Measurements from ENCODE around the gene MISP3.

The MISP3 gene

DNA sequence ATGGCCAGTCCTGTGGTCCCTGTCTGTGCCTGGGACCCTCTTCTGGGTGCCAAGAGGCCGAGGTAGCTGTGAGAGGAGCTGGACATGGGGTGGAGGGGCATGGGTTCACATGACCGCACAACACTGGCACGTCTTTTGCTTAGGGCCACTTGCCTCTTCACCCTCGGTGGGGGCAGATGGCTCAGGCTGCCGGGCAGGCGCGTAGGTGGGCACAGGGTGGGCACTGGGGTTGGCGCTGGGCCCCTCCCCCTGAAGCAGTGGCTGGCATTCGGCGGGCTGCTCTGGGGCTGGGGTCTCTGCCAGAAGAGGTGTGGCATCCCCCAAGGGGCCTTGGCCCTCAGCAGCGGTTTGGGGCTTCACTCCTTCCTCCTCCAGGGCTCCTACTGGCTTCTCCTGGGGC lies 19.1 kb upstream of the MISP3 start:
- H3K36me3 ChIP-seq (ENCODE audit: control insufficient read depth in 1 of 2, insufficient read depth in 2 of 2, low read length in 2 of 2) = peaks cover 0 to 8% of the 10 kb centered on the region in 2 donors
- H3K4me3 ChIP-seq (ENCODE audit: low read depth in 1 of 2, low read length in 2 of 2) = no peak overlapping the region
- H3K27ac ChIP-seq (ENCODE audit: low read depth, low read length) = no peak overlapping the region
- no peak overlapping the region for H3K9ac ChIP-seq (ENCODE audit: low read depth in 1 of 2, low read length in 2 of 2)
- H3K9me3 ChIP-seq (ENCODE audit: control insufficient read depth in 1 of 2, low read length in 2 of 2) = no peaks in the 10 kb centered on the region
- peaks cover 0 to 4% of the 10 kb centered on the region in 2 donors for H3K4me1 ChIP-seq (ENCODE audit: control insufficient read depth in 1 of 2, insufficient read depth in 2 of 2, low read length in 2 of 2)
- H3K27me3 ChIP-seq (ENCODE audit: control insufficient read depth in 1 of 2, insufficient read depth in 2 of 2, low read length in 2 of 2) = peaks cover 6 to 7% of the 10 kb centered on the region in 2 donors

DNA sequence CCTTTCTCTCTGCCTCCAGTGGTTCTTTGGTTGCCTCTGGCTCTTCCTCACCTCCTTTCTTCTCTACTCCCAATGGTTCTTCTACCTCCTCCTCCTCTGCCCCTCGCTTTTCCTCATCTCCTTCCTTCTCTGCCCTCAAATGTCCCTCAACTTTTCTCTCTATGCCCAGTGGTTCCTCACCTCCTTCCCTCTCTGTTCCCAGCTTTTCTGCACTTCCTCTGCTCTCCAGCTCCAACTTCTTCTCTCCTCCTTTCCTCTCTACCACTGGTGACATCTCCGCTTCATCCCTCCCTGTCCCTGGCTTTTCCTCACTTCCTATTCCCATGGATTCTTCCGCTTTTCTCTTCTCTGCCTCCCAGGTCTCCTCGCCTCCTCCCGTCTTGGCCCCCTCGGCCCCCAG lies 18.5 kb upstream of the MISP3 start:
- Histone ChIP-seq H3K9ac (ENCODE audit: low read depth in 1 of 2, low read length in 2 of 2) (no peak overlapping the region), H3K4me3 (ENCODE audit: low read depth in 1 of 2, low read length in 2 of 2) (no peak overlapping the region), H3K36me3 (ENCODE audit: control insufficient read depth in 1 of 2, insufficient read depth in 2 of 2, low read length in 2 of 2) (peaks cover 0 to 8% of the 10 kb centered on the region in 2 donors), H3K9me3 (ENCODE audit: control insufficient read depth in 1 of 2, low read length in 2 of 2) (no peaks in the 10 kb centered on the region), H3K27me3 (ENCODE audit: control insufficient read depth in 1 of 2, insufficient read depth in 2 of 2, low read length in 2 of 2) (peaks cover 11 to 13% of the 10 kb centered on the region in 2 donors), H3K4me1 (ENCODE audit: control insufficient read depth in 1 of 2, insufficient read depth in 2 of 2, low read length in 2 of 2) (peaks cover 2 to 4% of the 10 kb centered on the region in 2 donors), H3K27ac (ENCODE audit: low read depth, low read length) (no peak overlapping the region)

DNA sequence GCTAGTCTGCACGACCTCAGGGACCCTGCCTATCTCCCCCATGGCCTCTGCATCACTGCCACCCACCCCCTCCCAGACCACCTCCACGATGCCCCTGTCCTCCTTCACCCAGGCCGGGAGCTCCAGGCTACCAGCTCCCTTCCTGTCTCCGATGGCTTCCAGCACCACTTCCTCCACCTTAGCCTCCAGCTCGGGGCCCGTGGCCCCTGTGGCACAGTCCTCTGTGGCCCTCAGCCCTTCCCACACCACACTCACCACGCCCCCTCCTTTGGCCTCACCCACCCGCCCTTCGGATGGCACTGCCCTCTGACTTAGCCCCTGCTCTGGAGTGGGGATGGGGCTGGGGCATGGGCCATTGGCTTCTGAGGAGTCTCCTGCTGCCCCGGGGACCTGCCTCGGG lies 17.9 kb upstream of the MISP3 start:
- no peak overlapping the region for H3K9ac ChIP-seq (ENCODE audit: low read depth in 1 of 2, low read length in 2 of 2)
- no peak overlapping the region for H3K4me3 ChIP-seq (ENCODE audit: low read depth in 1 of 2, low read length in 2 of 2)

DNA sequence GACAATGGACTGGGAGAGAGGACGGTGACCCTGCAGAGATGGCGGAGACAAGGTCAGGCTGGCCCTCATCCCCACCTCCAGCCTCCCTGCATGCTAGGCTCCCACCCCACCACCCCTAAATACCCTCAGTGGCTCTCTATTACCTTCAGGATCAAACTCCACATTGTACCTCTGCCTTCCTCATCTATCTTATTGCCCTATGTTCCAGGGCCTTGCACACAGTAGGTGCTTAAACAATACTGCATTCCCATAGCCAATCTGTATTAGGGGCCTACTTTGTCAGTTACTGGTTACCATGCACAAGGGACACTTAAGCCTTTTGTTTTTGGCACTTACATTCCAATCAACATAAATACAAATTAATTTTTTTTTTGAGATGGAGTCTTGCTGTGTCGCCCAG lies 17.2 kb upstream of the MISP3 start:
- Histone ChIP-seq H3K9ac (ENCODE audit: low read depth in 1 of 2, low read length in 2 of 2) (no peak overlapping the region), H3K4me1 (ENCODE audit: control insufficient read depth in 1 of 2, insufficient read depth in 2 of 2, low read length in 2 of 2) (peaks cover 9 to 11% of the 10 kb centered on the region in 2 donors), H3K27me3 (ENCODE audit: control insufficient read depth in 1 of 2, insufficient read depth in 2 of 2, low read length in 2 of 2) (peaks cover 11 to 22% of the 10 kb centered on the region in 2 donors), H3K27ac (ENCODE audit: low read depth, low read length) (no peak overlapping the region), H3K4me3 (ENCODE audit: low read depth in 1 of 2, low read length in 2 of 2) (no peak overlapping the region), H3K9me3 (ENCODE audit: control insufficient read depth in 1 of 2, low read length in 2 of 2) (no peaks in the 10 kb centered on the region), H3K36me3 (ENCODE audit: control insufficient read depth in 1 of 2, insufficient read depth in 2 of 2, low read length in 2 of 2) (peaks cover 0 to 8% of the 10 kb centered on the region in 2 donors)

More for the DNA sequence above, 17.9 kb upstream of the MISP3 start:
- H3K9me3 ChIP-seq (ENCODE audit: control insufficient read depth in 1 of 2, low read length in 2 of 2) = no peaks in the 10 kb centered on the region
- peaks cover 0 to 8% of the 10 kb centered on the region in 2 donors for H3K36me3 ChIP-seq (ENCODE audit: control insufficient read depth in 1 of 2, insufficient read depth in 2 of 2, low read length in 2 of 2)
- H3K4me1 ChIP-seq (ENCODE audit: control insufficient read depth in 1 of 2, insufficient read depth in 2 of 2, low read length in 2 of 2) = peaks cover 6 to 8% of the 10 kb centered on the region in 2 donors
- peaks cover 11 to 19% of the 10 kb centered on the region in 2 donors for H3K27me3 ChIP-seq (ENCODE audit: control insufficient read depth in 1 of 2, insufficient read depth in 2 of 2, low read length in 2 of 2)
- no peak overlapping the region for H3K27ac ChIP-seq (ENCODE audit: low read depth, low read length)

DNA sequence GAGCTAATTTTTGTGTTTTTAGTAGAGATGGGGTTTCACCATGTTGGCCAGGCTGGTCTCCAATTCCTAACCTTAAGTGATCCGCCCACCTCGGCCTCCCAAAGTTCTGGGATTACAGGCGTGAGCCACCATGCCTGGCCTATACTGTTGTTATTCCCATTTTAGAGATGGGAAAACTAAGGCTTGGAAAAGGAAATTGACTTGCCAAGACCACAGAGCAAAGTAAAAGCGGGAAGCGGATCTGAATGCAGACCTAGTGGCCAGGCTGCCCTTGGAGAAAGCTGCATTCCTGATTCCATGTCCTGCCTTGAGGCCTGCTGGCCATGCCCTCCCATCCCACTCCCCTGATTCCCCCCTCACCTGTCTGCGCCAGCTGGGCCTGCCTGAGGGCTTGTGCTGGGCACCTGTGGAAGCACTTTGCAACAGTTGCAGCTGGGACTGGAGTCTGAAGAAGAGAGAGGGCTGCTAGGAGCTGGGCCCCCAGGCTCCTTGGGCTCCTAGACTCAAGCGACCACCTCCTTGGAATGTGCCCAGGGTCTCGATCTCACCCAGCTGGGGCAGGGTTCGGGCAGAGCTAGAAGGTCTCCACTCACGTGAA lies 16.4 kb upstream of the MISP3 start:
- H3K36me3 ChIP-seq (ENCODE audit: control insufficient read depth in 1 of 2, insufficient read depth in 2 of 2, low read length in 2 of 2) = peaks cover 0 to 5% of the 10 kb centered on the region in 2 donors
- H3K4me3 ChIP-seq (ENCODE audit: low read depth in 1 of 2, low read length in 2 of 2) = no peak overlapping the region
- peaks cover 11 to 22% of the 10 kb centered on the region in 2 donors for H3K27me3 ChIP-seq (ENCODE audit: control insufficient read depth in 1 of 2, insufficient read depth in 2 of 2, low read length in 2 of 2)
- H3K27ac ChIP-seq (ENCODE audit: low read depth, low read length) = no peak overlapping the region
- peaks cover 9 to 12% of the 10 kb centered on the region in 2 donors for H3K4me1 ChIP-seq (ENCODE audit: control insufficient read depth in 1 of 2, insufficient read depth in 2 of 2, low read length in 2 of 2)
- H3K9me3 ChIP-seq (ENCODE audit: control insufficient read depth in 1 of 2, low read length in 2 of 2) = no peaks in the 10 kb centered on the region
- no peak overlapping the region for H3K9ac ChIP-seq (ENCODE audit: low read depth in 1 of 2, low read length in 2 of 2)

DNA sequence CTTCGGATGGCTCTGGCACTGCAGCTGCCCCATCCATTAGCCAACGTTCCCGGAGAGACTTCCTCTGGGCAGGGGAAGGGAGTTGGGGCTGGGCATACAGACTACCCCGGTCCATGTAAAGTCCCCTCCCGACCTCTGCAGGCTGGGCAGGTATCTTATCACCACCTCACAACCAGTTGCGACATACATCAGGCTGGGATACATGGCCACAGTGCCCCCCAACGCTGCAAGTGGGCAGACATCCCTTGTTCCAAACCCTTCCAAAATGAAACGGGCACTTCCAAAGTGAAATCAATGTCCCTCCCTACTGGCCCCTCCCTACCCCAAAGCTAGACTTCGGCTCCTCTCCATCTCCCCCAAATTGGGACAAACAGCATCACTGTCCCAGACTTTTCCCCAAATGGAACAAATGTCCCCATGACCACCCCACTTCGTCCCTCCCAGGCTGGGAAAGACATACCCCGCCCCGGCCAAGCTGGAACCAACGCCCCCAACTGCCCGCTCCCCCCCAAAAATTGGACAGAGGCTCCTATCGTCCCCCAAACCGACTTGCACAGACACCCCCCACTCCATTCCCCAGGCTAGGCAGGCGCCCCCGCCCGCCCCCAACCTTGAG lies 15.7 kb upstream of the MISP3 start:
- Histone ChIP-seq H3K4me3 (ENCODE audit: low read depth in 1 of 2, low read length in 2 of 2) (no peak overlapping the region), H3K27ac (ENCODE audit: low read depth, low read length) (no peak overlapping the region), H3K36me3 (ENCODE audit: control insufficient read depth in 1 of 2, insufficient read depth in 2 of 2, low read length in 2 of 2) (peaks cover 0 to 5% of the 10 kb centered on the region in 2 donors), H3K9ac (ENCODE audit: low read depth in 1 of 2, low read length in 2 of 2) (no peak overlapping the region), H3K27me3 (ENCODE audit: control insufficient read depth in 1 of 2, insufficient read depth in 2 of 2, low read length in 2 of 2) (peaks cover 11 to 22% of the 10 kb centered on the region in 2 donors), H3K4me1 (ENCODE audit: control insufficient read depth in 1 of 2, insufficient read depth in 2 of 2, low read length in 2 of 2) (peaks cover 16 to 19% of the 10 kb centered on the region in 2 donors), H3K9me3 (ENCODE audit: control insufficient read depth in 1 of 2, low read length in 2 of 2) (no peaks in the 10 kb centered on the region)

DNA sequence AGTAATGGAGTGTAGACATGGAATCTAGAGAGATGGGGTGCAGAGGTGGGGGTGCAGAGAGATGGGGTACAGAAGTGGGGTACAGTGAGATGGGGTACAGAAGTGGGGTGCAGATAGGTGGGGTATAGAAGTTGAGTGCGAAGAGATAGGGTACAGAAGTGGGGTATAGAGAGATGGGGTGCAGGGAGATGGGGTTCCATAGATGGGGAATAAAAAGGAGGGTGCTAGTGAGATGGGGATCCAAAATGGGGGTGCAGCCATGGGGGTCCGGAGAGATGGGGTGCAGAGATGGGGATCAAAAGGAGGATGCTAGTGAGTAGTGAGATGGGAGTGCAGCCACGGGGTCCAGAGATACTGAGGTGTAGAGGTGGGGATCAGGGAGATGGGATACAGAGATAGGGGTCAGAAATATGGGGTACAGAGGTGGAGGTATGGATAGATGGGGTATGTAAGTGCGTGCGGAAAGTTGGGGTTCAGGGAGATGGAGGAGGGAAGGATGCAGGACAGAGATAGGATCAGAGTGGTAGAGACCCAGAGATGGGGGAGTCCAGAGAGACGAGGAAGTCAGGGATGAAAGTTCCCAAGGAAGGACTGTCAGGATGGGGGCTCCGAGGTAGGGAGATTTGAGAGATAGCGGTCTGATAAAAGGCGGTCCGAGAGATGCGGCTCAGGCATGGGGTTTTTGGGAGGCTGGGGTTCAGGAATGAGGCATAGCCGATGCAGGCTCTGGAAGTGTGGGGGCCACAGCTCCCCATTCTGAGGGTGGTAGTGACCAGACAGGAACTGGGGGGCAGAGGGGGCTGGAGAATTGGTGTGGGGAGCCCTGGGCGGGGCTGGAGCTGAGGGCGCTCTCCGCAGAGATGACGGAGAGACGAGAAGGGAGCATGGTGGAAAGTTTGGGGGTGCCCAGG lies 14.1 kb upstream of the MISP3 start:
- Histone ChIP-seq H3K9ac (ENCODE audit: low read depth in 1 of 2, low read length in 2 of 2) (no peak overlapping the region), H3K9me3 (ENCODE audit: control insufficient read depth in 1 of 2, low read length in 2 of 2) (no peaks in the 10 kb centered on the region), H3K36me3 (ENCODE audit: control insufficient read depth in 1 of 2, insufficient read depth in 2 of 2, low read length in 2 of 2) (no peaks in the 10 kb centered on the region), H3K4me3 (ENCODE audit: low read depth in 1 of 2, low read length in 2 of 2) (no peak overlapping the region), H3K27ac (ENCODE audit: low read depth, low read length) (no peak overlapping the region), H3K4me1 (ENCODE audit: control insufficient read depth in 1 of 2, insufficient read depth in 2 of 2, low read length in 2 of 2) (peaks cover 20 to 21% of the 10 kb centered on the region in 2 donors), H3K27me3 (ENCODE audit: control insufficient read depth in 1 of 2, insufficient read depth in 2 of 2, low read length in 2 of 2) (peaks cover 11 to 22% of the 10 kb centered on the region in 2 donors)

DNA sequence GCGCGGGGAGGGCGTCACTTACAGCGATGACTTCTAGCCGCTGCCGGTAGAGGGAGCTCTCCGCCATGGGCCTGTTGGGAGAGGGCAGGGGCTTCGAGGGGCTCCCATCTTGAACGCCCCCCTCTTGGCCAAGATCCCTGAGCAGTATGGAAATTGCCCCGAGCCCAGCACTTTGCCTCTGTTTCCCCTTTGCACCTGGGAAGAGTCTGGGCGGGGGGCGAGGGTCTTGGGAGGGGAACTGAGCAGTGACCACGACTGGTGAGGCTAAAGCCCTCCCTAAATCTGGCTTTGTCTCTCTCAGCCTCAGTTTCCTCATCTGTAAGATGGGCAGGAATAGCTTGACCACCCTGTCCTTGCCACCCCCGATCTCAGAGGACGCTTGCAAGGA lies 13.5 kb upstream of the MISP3 start:
- Histone ChIP-seq H3K27ac (ENCODE audit: low read depth, low read length) (no peak overlapping the region), H3K27me3 (ENCODE audit: control insufficient read depth in 1 of 2, insufficient read depth in 2 of 2, low read length in 2 of 2) (peaks cover 11 to 22% of the 10 kb centered on the region in 2 donors), H3K4me3 (ENCODE audit: low read depth in 1 of 2, low read length in 2 of 2) (no peak overlapping the region), H3K36me3 (ENCODE audit: control insufficient read depth in 1 of 2, insufficient read depth in 2 of 2, low read length in 2 of 2) (no peaks in the 10 kb centered on the region), H3K9me3 (ENCODE audit: control insufficient read depth in 1 of 2, low read length in 2 of 2) (no peaks in the 10 kb centered on the region), H3K4me1 (ENCODE audit: control insufficient read depth in 1 of 2, insufficient read depth in 2 of 2, low read length in 2 of 2) (peaks cover 20 to 21% of the 10 kb centered on the region in 2 donors), H3K9ac (ENCODE audit: low read depth in 1 of 2, low read length in 2 of 2) (no peak overlapping the region)

DNA sequence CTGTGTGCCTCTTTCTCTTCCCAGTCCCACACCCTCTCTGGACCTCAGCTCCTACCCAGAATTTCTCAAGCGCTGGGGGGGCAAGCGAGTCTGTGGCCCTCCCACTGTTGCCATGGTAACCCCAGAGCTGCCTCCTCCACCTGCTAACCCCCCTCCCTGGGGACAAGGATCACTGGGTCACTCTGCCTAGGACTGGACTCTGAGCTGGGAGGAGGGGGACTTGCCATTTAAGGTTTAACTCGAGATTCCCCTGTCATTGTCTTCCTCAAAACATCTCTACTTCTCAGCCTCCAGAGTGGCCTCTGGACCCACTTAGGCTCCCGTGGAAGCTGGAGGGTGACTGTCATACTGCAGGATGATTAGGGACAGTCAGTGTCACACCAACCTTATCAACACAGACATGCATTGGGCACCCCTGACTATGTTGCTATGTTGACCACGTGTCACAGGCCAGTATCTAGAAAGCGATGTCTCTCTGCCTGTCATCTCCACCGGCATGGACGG lies 12.9 kb upstream of the MISP3 start:
- Histone ChIP-seq H3K27me3 (ENCODE audit: control insufficient read depth in 1 of 2, insufficient read depth in 2 of 2, low read length in 2 of 2) (peaks cover 11 to 22% of the 10 kb centered on the region in 2 donors), H3K27ac (ENCODE audit: low read depth, low read length) (no peak overlapping the region)

More for the DNA sequence above, 12.9 kb upstream of the MISP3 start:
- H3K9ac ChIP-seq (ENCODE audit: low read depth in 1 of 2, low read length in 2 of 2) = no peak overlapping the region
- no peaks in the 10 kb centered on the region for H3K9me3 ChIP-seq (ENCODE audit: control insufficient read depth in 1 of 2, low read length in 2 of 2)
- H3K4me1 ChIP-seq (ENCODE audit: control insufficient read depth in 1 of 2, insufficient read depth in 2 of 2, low read length in 2 of 2) = peaks cover 20 to 21% of the 10 kb centered on the region in 2 donors
- H3K4me3 ChIP-seq (ENCODE audit: low read depth in 1 of 2, low read length in 2 of 2) = no peak overlapping the region
- no peaks in the 10 kb centered on the region for H3K36me3 ChIP-seq (ENCODE audit: control insufficient read depth in 1 of 2, insufficient read depth in 2 of 2, low read length in 2 of 2)
